ENCODE data around the gene CELA3B. TPM values are rescaled to one million over a fixed set of nuclear protein-coding genes. Genes with fewer than 3 reads are reported as not detected.
A peak's percentile ranks its signal among the peaks of the same experiment; 100 is the strongest.
"Not testable (repeated sequence)": the region's sequence is repeated elsewhere in the genome, so short reads cannot be mapped to it uniquely, and the experiment has no call there.

Gene CELA3B
- total RNA-seq, 2 donors from 2014 or later = not detected

DNA sequence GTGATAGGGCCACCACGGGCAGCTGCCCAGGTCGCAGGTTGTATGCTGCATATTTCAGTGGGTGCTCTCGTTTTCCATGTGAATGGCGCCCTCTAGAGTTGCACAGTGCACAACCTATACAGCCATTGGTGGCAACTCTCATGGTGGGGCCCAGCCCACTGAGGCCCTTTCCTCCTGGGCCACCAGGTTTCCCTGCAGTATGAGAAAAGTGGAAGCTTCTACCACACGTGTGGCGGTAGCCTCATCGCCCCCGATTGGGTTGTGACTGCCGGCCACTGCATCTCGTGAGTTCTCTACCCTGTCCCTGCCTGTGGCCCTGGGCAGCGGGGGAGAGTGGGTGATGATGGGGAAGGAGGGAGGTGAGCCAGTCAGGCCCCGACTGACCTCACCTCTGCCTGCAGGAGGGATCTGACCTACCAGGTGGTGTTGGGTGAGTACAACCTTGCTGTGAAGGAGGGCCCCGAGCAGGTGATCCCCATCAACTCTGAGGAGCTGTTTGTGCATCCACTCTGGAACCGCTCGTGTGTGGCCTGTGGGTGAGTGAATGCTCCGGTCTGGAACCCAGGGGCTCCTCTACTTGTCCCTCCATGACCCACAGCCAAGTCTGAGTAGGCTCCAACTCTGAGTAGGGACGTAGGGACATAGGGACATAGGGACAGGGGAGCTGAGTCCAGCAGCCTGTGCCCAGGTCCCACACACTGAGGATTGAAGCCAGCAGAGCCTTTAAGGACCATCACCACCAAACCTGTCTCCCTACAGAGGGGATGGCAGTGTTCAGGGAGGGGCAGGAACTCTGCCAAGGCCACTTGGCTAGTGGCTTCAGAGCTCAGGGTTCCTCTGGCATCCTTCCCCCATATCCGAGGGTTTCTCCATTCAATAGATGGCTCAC, 28.7 kb downstream of the CELA3B start:
- H3K9me3 ChIP-seq; H3K36me3 ChIP-seq; H3K4me3 ChIP-seq; intact Hi-C loops (cut with DNase I); H3K27me3 ChIP-seq (replicated peaks; ENCODE audit: insufficient read depth); H3K4me1 ChIP-seq (replicated peaks); H3K27ac ChIP-seq: not testable (repeated sequence)
- TF ChIP-seq, protein P1, sequence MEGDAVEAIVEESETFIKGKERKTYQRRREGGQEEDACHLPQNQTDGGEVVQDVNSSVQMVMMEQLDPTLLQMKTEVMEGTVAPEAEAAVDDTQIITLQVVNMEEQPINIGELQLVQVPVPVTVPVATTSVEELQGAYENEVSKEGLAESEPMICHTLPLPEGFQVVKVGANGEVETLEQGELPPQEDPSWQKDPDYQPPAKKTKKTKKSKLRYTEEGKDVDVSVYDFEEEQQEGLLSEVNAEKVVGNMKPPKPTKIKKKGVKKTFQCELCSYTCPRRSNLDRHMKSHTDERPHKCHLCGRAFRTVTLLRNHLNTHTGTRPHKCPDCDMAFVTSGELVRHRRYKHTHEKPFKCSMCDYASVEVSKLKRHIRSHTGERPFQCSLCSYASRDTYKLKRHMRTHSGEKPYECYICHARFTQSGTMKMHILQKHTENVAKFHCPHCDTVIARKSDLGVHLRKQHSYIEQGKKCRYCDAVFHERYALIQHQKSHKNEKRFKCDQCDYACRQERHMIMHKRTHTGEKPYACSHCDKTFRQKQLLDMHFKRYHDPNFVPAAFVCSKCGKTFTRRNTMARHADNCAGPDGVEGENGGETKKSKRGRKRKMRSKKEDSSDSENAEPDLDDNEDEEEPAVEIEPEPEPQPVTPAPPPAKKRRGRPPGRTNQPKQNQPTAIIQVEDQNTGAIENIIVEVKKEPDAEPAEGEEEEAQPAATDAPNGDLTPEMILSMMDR (IDR thresholded peaks at IDR 0.05) = peak in 1 of 4 experiments; percentile 39
- WGBS = 68% methylated on average over 17 of the region's 18 CpGs
- DNase-seq (ENCODE audit: low spot score) = peak; percentile 21

DNA sequence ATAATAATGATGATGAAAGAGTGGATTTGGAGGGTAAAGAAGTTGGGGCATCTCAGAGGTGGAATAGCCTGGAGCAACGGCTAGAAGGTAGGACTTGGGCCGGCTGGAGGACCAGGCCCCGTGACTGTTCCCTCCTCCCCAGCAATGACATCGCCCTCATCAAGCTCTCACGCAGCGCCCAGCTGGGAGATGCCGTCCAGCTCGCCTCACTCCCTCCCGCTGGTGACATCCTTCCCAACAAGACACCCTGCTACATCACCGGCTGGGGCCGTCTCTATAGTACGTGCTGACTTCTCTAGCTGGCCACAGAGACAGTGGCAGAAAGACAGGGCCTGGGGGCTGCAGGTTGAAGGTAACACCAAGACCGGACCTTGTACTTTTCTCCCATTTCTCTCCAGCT, 29.9 kb downstream of the CELA3B start:
- H3K9me3 ChIP-seq; H3K4me1 ChIP-seq (replicated peaks); H3K4me3 ChIP-seq; H3K27ac ChIP-seq; intact Hi-C loops (cut with DNase I); H3K27me3 ChIP-seq (replicated peaks; ENCODE audit: insufficient read depth); H3K36me3 ChIP-seq; DNase-seq (ENCODE audit: low spot score): not testable (repeated sequence)
- 84% methylated on average over 11 of the region's 13 CpGs for WGBS

DNA sequence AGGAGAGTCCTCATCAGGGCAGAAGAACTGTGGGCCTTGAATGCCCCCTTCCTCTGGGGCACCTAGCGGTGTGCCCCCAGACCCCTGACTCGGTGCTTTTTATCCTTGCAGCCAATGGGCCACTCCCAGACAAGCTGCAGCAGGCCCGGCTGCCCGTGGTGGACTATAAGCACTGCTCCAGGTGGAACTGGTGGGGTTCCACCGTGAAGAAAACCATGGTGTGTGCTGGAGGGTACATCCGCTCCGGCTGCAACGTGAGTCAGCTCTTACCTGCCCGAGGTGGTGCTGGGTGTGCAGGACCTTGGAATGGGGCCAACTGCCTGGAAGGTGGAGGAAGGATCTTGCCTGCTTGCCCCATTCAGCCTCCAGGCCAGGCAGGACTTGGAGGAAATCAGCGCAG, 30.4 kb downstream of the CELA3B start:
- H3K36me3 ChIP-seq; intact Hi-C loops (cut with DNase I); H3K27me3 ChIP-seq (replicated peaks; ENCODE audit: insufficient read depth): not testable (repeated sequence)

DNA sequence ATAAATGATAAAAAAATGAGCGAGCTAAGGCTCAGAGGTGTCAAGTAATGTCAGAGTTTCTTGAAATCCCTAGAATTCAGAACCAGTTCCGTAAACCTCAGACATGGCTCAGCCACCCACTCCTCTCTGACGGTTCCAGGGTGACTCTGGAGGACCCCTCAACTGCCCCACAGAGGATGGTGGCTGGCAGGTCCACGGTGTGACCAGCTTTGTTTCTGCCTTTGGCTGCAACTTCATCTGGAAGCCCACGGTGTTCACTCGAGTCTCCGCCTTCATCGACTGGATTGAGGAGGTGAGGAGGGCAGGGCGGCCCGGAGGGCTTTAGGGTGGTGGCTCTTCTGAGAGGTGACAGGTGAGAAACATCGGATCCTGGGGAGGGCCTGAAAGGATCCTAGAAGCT, 32.7 kb downstream of the CELA3B start:
- H3K9me3 ChIP-seq; H3K27me3 ChIP-seq (replicated peaks; ENCODE audit: insufficient read depth); H3K36me3 ChIP-seq; H3K27ac ChIP-seq; H3K4me3 ChIP-seq; H3K4me1 ChIP-seq (replicated peaks); intact Hi-C loops (cut with DNase I); DNase-seq (ENCODE audit: low spot score): not testable (repeated sequence)
- 95% methylated on average over 4 of the region's 11 CpGs for WGBS

More for the DNA sequence above, 30.4 kb downstream of the CELA3B start:
- H3K4me3 ChIP-seq; H3K9me3 ChIP-seq; H3K27ac ChIP-seq; H3K4me1 ChIP-seq (replicated peaks); DNase-seq (ENCODE audit: low spot score): not testable (repeated sequence)
- WGBS = 68% methylated on average over 7 of the region's 10 CpGs

DNA sequence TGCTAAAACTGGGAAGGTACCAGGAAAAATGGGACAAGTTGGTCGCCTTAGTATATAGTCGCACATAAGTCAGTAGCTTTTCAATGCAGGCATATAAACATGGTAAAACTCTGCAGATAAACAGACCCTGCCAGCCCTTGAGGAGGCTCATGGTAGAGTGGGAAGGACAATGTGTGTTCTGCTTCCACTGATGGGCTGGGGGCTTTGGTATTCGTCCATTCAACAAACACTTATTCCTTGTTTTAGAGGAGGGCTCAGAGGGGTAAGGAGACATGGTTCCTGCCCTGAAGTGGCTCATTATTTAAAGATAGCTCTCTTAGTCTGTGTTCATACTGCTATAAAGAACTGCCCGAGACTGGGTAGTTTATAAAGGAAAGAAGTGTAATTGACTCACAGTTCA, 35.9 kb downstream of the CELA3B start:
- H3K4me3 ChIP-seq; DNase-seq (ENCODE audit: low spot score); intact Hi-C loops (cut with DNase I); H3K4me1 ChIP-seq (replicated peaks); H3K27me3 ChIP-seq (replicated peaks; ENCODE audit: insufficient read depth); H3K9me3 ChIP-seq; H3K27ac ChIP-seq; H3K36me3 ChIP-seq: not testable (repeated sequence)
- 64% methylated on average over 4 of the region's 4 CpGs for WGBS

DNA sequence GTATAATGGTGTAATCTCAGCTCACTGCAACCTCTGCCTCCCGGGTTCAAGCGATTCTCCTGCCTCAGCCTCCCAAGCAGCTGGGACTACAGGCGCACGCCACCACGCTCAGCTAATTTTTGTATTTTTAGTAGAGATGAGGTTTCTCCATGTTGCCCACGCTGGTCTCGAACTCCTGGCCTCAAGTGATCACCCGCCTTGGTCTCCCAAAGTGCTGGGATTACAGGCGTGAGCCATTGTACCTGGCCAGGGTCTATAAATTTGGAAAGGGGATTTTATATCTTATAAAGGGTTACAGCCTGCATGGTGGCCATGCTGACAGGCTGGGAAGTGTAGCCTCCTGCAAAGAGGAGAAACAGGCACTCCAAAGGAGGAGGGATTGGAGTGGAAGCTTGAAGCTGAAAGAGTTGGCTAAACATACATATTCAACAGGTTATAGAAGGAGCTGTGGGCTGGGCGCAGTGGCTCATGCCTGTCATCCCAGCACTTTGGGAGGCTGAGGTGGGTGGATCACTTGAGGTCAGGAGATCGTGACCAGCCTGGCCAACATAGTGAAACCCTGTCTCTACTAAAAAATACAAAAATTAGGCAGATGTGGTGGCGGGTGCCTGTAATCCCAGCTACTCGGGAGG, 37.9 kb downstream of the CELA3B start:
- H3K36me3 ChIP-seq; H3K27ac ChIP-seq; H3K4me3 ChIP-seq; H3K27me3 ChIP-seq (replicated peaks; ENCODE audit: insufficient read depth); intact Hi-C loops (cut with DNase I); H3K4me1 ChIP-seq (replicated peaks); DNase-seq (ENCODE audit: low spot score); H3K9me3 ChIP-seq: not testable (repeated sequence)
- 87% methylated on average over 13 of the region's 13 CpGs for WGBS

DNA sequence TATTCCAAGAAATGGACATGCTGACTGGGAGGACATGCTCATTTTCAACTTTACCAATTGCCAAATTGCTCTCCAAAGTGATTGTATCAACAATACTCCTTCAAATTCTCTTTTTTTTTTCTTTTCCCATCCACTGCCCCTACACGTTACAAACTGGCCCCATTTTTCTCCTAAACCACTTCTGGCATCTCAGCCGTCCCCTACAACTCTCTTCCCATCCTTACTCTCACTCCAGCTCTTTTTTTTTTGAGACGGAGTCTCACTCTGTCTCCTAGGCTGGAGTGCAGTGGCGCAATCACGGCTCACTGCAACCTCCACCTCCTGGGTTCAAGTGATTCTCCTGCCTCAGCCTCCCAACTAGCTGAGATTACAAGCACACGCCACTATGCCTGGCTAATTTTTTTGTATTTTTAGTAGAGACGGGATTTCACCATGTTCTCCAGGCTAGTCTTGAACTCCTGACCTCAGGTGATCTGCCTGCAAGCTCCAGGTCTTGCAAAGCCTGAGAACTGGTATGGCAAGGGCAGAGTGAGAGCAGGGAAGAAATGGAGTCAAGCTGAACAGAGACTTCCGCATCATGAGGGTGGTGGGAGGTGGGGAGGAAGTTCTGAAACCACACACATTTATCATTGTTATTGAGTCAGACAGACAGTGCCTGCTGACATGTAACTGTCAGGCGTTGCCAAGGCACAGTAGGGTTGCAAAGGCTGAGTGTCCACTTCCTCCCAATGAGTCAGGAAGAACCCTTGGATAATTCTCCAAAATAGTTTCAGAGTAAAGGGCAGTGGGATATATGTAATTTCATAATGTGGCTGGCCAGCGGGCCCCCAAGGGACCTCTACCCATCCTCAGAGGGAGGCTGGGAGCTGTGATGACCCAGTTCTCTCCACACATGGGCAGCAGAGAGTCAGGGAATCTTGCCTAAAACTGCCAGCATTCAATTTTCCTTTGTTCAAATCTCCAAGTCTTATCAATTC, 42.0 kb downstream of the CELA3B start:
- Histone ChIP-seq H3K9me3 (no peaks in the 10 kb centered on the region), H3K27me3 (replicated peaks; ENCODE audit: insufficient read depth) (no peaks in the 10 kb centered on the region), H3K36me3 (no peaks in the 10 kb centered on the region), H3K4me3 (no peak overlapping the region), H3K4me1 (replicated peaks) (no peaks in the 10 kb centered on the region), H3K27ac (no peak overlapping the region)
- WGBS = 69% methylated on average over 10 of the region's 10 CpGs
- no peak for DNase-seq (ENCODE audit: low spot score)
- TF ChIP-seq, protein P1 (IDR thresholded peaks at IDR 0.05) = no peak
- TF ChIP-seq POLR2A (IDR thresholded peaks at IDR 0.05) (no peak), POLR2AphosphoS5 (IDR thresholded peaks at IDR 0.05) (no peak)
- intact Hi-C loops (cut with DNase I) = no loop called here

Measured in prostate gland (tissue), 2 donors.